ENCODE results near the gene HOXC6.

- no peak for TF ChIP-seq POLR2A (IDR thresholded peaks at IDR 0.05)
- TF ChIP-seq CTCF (IDR thresholded peaks at IDR 0.05), result no peak
Measured at GRCh38 chr12:53981634-53982565, 46.3 kb upstream of the HOXC6 start.
